Lower lobe of right lung (tissue), 2 donors: ENCODE results near the gene TRAP1. TPM values are rescaled to one million over a fixed set of nuclear protein-coding genes. Genes with fewer than 3 reads are reported as not detected.

Experiments used
- ATAC-seq, 2 donors: fragments of 200-7000 bp; cut with Tn5 transposase; one replicate each; pipeline ENCODE4 v1.9.1; 2020 to 2022; ENCODE audit warnings: mild to moderate bottlenecking in 2 of 2, moderate library complexity in 2 of 2
- DNase-seq: peaks from one replicate; pipeline ENCODE4 v3.0.0-alpha.2; 2020
- H3K27ac ChIP-seq: fragments of 200-600 bp; one replicate; pipeline ENCODE4 v1.8.0; 2022
- H3K27me3 ChIP-seq: fragments of 200-600 bp; one replicate; pipeline ENCODE4 v1.8.0; 2022; ENCODE audit warnings: low read depth
- H3K36me3 ChIP-seq: fragments of 200-600 bp; one replicate; pipeline ENCODE4 v1.8.0; 2022; ENCODE audit warnings: mild to moderate bottlenecking
- H3K4me1 ChIP-seq: fragments of 200-600 bp; one replicate; pipeline ENCODE4 v1.8.0; 2022
- H3K4me3 ChIP-seq: fragments of 200-600 bp; one replicate; pipeline ENCODE4 v1.8.0; 2022; ENCODE audit warnings: mild to moderate bottlenecking
- H3K9me3 ChIP-seq: fragments of 200-600 bp; one replicate; pipeline ENCODE4 v1.8.0; 2022
- intact Hi-C: fragments of 100-400 bp; cut with DNase I; formaldehyde crosslinking; loops from one replicate; pipeline ENCODE4 v1.11.0; 2022
- total RNA-seq: library from RNA; stranded (reverse); fragmentation: NEBNext Ultra II Directional; extraction: Animal tissue kit (Norgen Biotek cat#: 25700); gene quantifications from one replicate; pipeline ENCODE4 v1.2.1, GENCODE V29; 2021
- TF ChIP-seq, protein P1 (sequence below): fragments of 200-600 bp; IDR thresholded peaks from one replicate; pipeline ENCODE4 v1.8.0; 2022; ENCODE audit warnings: antibody characterized with exemption, mild to moderate bottlenecking
- donor health status: DM: no; HTN: yes; CAD: no; lungs with severe emphysema.

TRAP1 gene
- total RNA-seq, 1 donor from 2014 or later, result 51.8 TPM

DNA sequence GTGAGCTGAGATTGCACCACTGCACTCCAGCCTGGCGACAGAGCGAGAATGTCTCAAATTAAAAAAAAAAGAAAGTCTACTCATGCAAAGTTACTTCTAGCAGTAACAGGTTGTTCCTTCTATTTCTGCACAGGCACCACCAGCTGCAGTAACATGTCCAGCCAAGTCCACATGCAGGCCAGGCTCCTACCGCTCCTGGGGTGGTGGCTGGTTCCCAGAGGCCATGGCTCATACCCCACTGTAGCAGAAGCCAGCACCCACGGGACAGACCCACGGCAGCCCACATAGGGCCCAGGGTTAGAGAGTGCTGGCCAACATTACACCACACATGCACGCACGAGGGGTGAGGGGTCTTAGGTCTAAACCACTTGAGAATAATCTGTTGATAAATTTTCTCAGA lies 26.7 kb upstream of the TRAP1 start:
- Histone ChIP-seq H3K27me3 (no peaks in the 10 kb centered on the region), H3K36me3 (peaks cover 100% of the 10 kb centered on the region), H3K4me3 (no peak overlapping the region), H3K27ac (no peak overlapping the region), H3K4me1 (no peaks in the 10 kb centered on the region), H3K9me3 (no peaks in the 10 kb centered on the region)
- TF ChIP-seq, protein P1, sequence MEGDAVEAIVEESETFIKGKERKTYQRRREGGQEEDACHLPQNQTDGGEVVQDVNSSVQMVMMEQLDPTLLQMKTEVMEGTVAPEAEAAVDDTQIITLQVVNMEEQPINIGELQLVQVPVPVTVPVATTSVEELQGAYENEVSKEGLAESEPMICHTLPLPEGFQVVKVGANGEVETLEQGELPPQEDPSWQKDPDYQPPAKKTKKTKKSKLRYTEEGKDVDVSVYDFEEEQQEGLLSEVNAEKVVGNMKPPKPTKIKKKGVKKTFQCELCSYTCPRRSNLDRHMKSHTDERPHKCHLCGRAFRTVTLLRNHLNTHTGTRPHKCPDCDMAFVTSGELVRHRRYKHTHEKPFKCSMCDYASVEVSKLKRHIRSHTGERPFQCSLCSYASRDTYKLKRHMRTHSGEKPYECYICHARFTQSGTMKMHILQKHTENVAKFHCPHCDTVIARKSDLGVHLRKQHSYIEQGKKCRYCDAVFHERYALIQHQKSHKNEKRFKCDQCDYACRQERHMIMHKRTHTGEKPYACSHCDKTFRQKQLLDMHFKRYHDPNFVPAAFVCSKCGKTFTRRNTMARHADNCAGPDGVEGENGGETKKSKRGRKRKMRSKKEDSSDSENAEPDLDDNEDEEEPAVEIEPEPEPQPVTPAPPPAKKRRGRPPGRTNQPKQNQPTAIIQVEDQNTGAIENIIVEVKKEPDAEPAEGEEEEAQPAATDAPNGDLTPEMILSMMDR, result no peak
- ATAC-seq (no peak), DNase-seq (no peak)
- intact Hi-C loops, result no loop called here

DNA sequence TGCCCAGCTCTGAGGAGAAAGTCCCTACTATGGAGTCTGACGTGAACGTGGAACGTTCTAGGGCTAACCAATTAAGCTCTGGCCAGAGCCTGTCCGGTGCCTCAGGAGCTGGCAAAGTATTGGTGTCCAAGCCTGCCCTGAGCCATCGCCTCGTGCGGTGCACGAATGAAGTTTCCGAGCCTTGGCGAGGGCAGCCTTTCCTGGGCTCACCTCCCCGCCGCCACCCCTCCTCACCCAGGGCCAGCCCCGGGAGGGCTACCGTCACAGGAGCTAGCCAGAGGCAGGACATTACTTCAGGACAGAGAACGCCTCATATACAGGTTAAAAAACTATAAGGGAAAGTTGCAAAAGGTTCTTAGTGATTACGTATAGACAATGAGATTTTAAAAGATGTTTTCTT lies 23.6 kb upstream of the TRAP1 start:
- H3K36me3 ChIP-seq, result peaks cover 100% of the 10 kb centered on the region
- DNase-seq (no peak), ATAC-seq (no peak)

DNA sequence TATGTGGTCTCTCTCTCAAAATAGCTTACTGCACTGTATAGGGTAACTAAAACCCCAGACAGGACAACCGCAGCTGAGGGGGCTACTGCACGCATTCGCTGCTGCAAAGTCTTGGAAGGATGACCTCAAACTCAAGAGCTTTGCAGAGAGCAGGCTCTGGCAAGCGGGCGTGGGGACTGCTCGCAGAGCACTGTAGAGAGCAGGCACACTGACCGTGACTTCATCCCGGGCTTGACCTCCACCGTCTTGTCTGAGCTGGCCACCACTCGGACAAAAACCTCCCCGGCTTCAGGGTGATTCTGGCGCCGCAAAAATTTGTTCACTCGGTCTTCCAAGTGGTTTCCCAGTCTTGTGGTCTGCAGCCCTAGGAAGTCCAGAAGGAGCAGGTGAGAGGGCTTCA lies 22.9 kb upstream of the TRAP1 start:
- ATAC-seq, result no peak

More for the DNA sequence above, 23.6 kb upstream of the TRAP1 start:
- Histone ChIP-seq H3K9me3 (no peaks in the 10 kb centered on the region), H3K27me3 (no peaks in the 10 kb centered on the region), H3K27ac (no peak overlapping the region), H3K4me1 (no peaks in the 10 kb centered on the region), H3K4me3 (no peak overlapping the region)
- TF ChIP-seq, protein P1, result no peak
- intact Hi-C loops, result no loop called here

DNA sequence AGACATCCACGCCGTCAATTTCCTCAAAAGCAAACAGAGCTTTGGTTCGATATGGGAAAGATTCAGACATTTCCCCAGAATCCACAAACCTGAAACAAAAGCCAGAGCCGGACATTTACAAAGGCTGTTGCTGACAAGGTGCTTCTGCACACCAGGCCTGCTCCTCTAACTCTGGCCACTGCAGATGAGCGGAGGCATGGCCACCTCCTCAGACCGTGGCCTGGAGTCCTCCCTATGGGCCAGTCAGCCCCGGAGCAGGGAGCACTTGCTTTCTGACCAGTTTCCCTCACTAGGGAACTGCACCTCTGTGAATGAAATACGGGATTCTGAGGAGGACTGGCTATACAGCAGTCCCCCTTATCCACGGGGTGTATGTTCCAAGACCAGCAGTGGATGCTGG lies 22.3 kb upstream of the TRAP1 start:
- Histone ChIP-seq H3K36me3 (peaks cover 100% of the 10 kb centered on the region), H3K4me3 (no peak overlapping the region), H3K9me3 (no peaks in the 10 kb centered on the region), H3K27ac (no peak overlapping the region), H3K27me3 (no peaks in the 10 kb centered on the region), H3K4me1 (no peaks in the 10 kb centered on the region)
- intact Hi-C loops, result no loop called here
- DNase-seq (no peak), ATAC-seq (no peak)
- TF ChIP-seq, protein P1, result no peak

More for the DNA sequence above, 22.9 kb upstream of the TRAP1 start:
- DNase-seq, result no peak
- Histone ChIP-seq H3K27me3 (no peaks in the 10 kb centered on the region), H3K9me3 (no peaks in the 10 kb centered on the region), H3K4me3 (no peak overlapping the region), H3K36me3 (peaks cover 100% of the 10 kb centered on the region), H3K4me1 (no peaks in the 10 kb centered on the region), H3K27ac (no peak overlapping the region)
- intact Hi-C loops, result no loop called here
- TF ChIP-seq, protein P1, result no peak

DNA sequence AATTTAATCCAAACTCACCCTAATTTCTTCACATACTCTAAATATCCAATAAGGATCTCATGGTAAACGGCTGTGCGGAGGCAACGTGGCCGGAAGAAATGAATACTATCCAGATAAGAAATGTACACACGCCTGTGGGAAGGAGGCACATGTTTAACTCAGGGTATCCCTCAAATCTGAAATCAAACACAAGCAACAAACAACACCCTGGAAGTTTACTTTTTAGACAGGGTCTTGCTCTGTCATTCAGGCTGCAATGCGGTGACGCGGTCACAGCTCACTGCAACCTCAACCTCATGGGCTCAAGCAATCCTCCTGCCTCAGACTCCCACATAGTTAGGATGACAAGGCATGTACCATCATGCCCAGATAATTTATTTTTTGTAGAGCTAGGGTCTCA lies 21.2 kb upstream of the TRAP1 start:
- ATAC-seq, result no peak
- Histone ChIP-seq H3K27me3 (no peaks in the 10 kb centered on the region), H3K4me3 (no peak overlapping the region), H3K9me3 (no peaks in the 10 kb centered on the region), H3K36me3 (peaks cover 100% of the 10 kb centered on the region), H3K4me1 (no peaks in the 10 kb centered on the region), H3K27ac (no peak overlapping the region)
- no peak for DNase-seq
- intact Hi-C loops, result no loop called here
- TF ChIP-seq, protein P1, result no peak

DNA sequence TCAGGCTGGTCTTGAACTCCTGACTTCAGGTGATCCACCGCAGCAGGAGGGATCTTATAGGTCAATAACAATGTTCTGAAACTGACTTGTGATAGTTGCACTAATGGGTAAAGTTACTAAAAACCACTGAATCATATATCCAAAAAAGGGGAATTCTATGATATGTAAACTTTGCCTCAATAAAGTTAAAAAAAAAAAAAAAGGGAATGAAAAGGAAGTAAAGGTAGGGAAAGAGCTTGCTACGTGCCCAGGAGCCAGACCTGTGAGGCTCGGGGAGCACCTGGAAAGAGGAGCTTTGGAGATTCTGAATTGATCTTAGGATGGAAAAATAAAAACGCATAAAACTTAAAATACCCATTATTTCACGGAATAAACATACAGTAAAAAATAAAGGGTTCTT lies 20.8 kb upstream of the TRAP1 start:
- TF ChIP-seq, protein P1, result no peak
- intact Hi-C loops, result no loop called here
- H3K4me3 ChIP-seq, result no peak overlapping the region
- no peak for DNase-seq
- peaks cover 100% of the 10 kb centered on the region for H3K36me3 ChIP-seq
- no peaks in the 10 kb centered on the region for H3K27me3 ChIP-seq
- H3K27ac ChIP-seq, result no peak overlapping the region
- no peak for ATAC-seq
- H3K4me1 ChIP-seq, result no peaks in the 10 kb centered on the region
- H3K9me3 ChIP-seq, result no peaks in the 10 kb centered on the region
